GM21786 (cell line): Measurements from ENCODE around the gene NEK5.

Experiments used
- ATAC-seq: cut with Tn5 transposase; IDR thresholded peaks from one replicate; pipeline ENCODE4 v1.9.1; 2021; ENCODE audit not compliant: unreplicated experiment

Gene NEK5

GRCh38 chr13:51995677-51996551, 133.0 kb downstream of the NEK5 start:
- ATAC-seq: no peak

GRCh38 chr13:51993713-51994112, 135.2 kb downstream of the NEK5 start:
- no peak for ATAC-seq

GRCh38 chr13:51988988-51989618, 139.8 kb downstream of the NEK5 start:
- ATAC-seq: no peak
